GM19351 (cell line): ENCODE measurements around the gene MRPL36.
"Not testable (repeated sequence)": the region's sequence is repeated elsewhere in the genome, so short reads cannot be mapped to it uniquely, and the experiment has no call there.

Source experiments
- ATAC-seq: cut with Tn5 transposase; IDR thresholded peaks from one replicate; pipeline ENCODE4 v1.9.1; 2021; ENCODE audit warnings: mild to moderate bottlenecking, moderate library complexity; ENCODE audit not compliant: unreplicated experiment

The MRPL36 gene

GRCh38 chr5:1832511-1833250, 33.0 kb upstream of the MRPL36 start:
- ATAC-seq = no peak

- ATAC-seq = no peak
Observed at GRCh38 chr5:1831677-1832313, 32.2 kb upstream of the MRPL36 start.

GRCh38 chr5:1831257-1831656, 31.6 kb upstream of the MRPL36 start:
- ATAC-seq = no peak

- ATAC-seq = no peak
Observed at GRCh38 chr5:1830571-1831228, 31.1 kb upstream of the MRPL36 start.

GRCh38 chr5:1827886-1828397, 28.3 kb upstream of the MRPL36 start:
- ATAC-seq = no peak

GRCh38 chr5:1827025-1827885, 27.6 kb upstream of the MRPL36 start:
- no peak for ATAC-seq

GRCh38 chr5:1826235-1826980, 26.8 kb upstream of the MRPL36 start:
- no peak for ATAC-seq

- ATAC-seq = no peak
Observed at GRCh38 chr5:1824903-1825841, 25.5 kb upstream of the MRPL36 start.

GRCh38 chr5:1824109-1824821, 24.6 kb upstream of the MRPL36 start:
- no peak for ATAC-seq

GRCh38 chr5:1823381-1824034, 23.9 kb upstream of the MRPL36 start:
- no peak for ATAC-seq

GRCh38 chr5:1821862-1822261, 22.2 kb upstream of the MRPL36 start:
- no peak for ATAC-seq

- no peak for ATAC-seq
Observed at GRCh38 chr5:1820926-1821325, 21.3 kb upstream of the MRPL36 start.

GRCh38 chr5:1820381-1820780, 20.7 kb upstream of the MRPL36 start:
- no peak for ATAC-seq

GRCh38 chr5:1819458-1819857, 19.8 kb upstream of the MRPL36 start:
- ATAC-seq = no peak

- ATAC-seq = no peak
Observed at GRCh38 chr5:1818784-1819183, 19.1 kb upstream of the MRPL36 start.

GRCh38 chr5:1817261-1818043, 17.8 kb upstream of the MRPL36 start:
- ATAC-seq = no peak

GRCh38 chr5:1816495-1817089, 17.0 kb upstream of the MRPL36 start:
- ATAC-seq = not testable (repeated sequence)
